SK-N-SH treated with all-trans-retinoic acid at 6 μM for 48 hours (cell line): ENCODE measurements around the gene PAK4.

Experiments used
- ATAC-seq: fragments of 200-7000 bp; cut with Tn5 transposase; 3 replicates; pipeline ENCODE4 v1.9.1; 2020; ENCODE audit warnings: mild to moderate bottlenecking, moderate library complexity
- ARNTL ChIP-seq: fragments of 450-650 bp; formaldehyde crosslinking; IDR thresholded peaks from 2 replicates; pipeline ENCODE4 v1.5.0; 2020; ENCODE audit warnings: low read depth, mild to moderate bottlenecking, moderate library complexity, borderline replicate concordance
- BACH2 ChIP-seq: fragments of 250-450 bp; sonication (Bioruptor Pico); IDR thresholded peaks from 2 replicates; pipeline ENCODE4 v1.9.0; 2021; ENCODE audit warnings: mild to moderate bottlenecking, borderline replicate concordance
- CSDC2 ChIP-seq: fragments of 250-450 bp; sonication (Bioruptor Pico); IDR thresholded peaks from 2 replicates; pipeline ENCODE4 v1.5.0; 2020; ENCODE audit warnings: mild to moderate bottlenecking, moderate library complexity
- GLIS3 ChIP-seq: fragments of 250-450 bp; sonication (Bioruptor Pico); IDR thresholded peaks from 2 replicates; pipeline ENCODE4 v1.5.0; 2020; ENCODE audit warnings: mild to moderate bottlenecking, moderate library complexity
- ISL1 ChIP-seq: fragments of 250-450 bp; sonication (Bioruptor Pico); IDR thresholded peaks from 2 replicates; pipeline ENCODE4 v2.1.2; 2022; ENCODE audit warnings: mild to moderate bottlenecking, moderate library complexity
- OSR1 ChIP-seq: fragments of 250-450 bp; sonication (Bioruptor Pico); IDR thresholded peaks from 2 replicates; pipeline ENCODE4 v1.8.0; 2022; ENCODE audit warnings: moderate library complexity, mild to moderate bottlenecking, inconsistent platforms
- PPARA ChIP-seq: fragments of 250-450 bp; sonication (Bioruptor Pico); IDR thresholded peaks from 2 replicates; pipeline ENCODE4 v1.5.0; 2020; ENCODE audit warnings: mild to moderate bottlenecking, borderline replicate concordance
- RARB ChIP-seq: fragments of 250-450 bp; sonication (Bioruptor Pico); IDR thresholded peaks from 2 replicates; pipeline ENCODE4 v1.8.0; 2021; ENCODE audit warnings: mild to moderate bottlenecking, moderate library complexity
- SNAI2 ChIP-seq: fragments of 250-450 bp; sonication (Bioruptor Pico); IDR thresholded peaks from 2 replicates; pipeline ENCODE4 v1.5.0; 2020; ENCODE audit warnings: mild to moderate bottlenecking, moderate library complexity
- TCF4 ChIP-seq: fragments of 250-450 bp; sonication (Bioruptor Pico); IDR thresholded peaks from 2 replicates; pipeline ENCODE4 v1.8.0; 2021; ENCODE audit warnings: mild to moderate bottlenecking, moderate library complexity, borderline replicate concordance
- TOX ChIP-seq: fragments of 250-450 bp; sonication (Bioruptor Pico); IDR thresholded peaks from 2 replicates; pipeline ENCODE4 v1.8.0; 2021; ENCODE audit warnings: mild to moderate bottlenecking, moderate library complexity, borderline replicate concordance
- ZC3H10 ChIP-seq: fragments of 250-450 bp; sonication (Bioruptor Pico); IDR thresholded peaks from 2 replicates; pipeline ENCODE4 v1.5.1; 2021; ENCODE audit warnings: mild to moderate bottlenecking, moderate library complexity
- ZFP3 ChIP-seq: fragments of 250-450 bp; sonication (Bioruptor Pico); IDR thresholded peaks from 2 replicates; pipeline ENCODE4 v1.5.0; 2020; ENCODE audit warnings: mild to moderate bottlenecking, moderate library complexity
- ZFP30 ChIP-seq: fragments of 450-650 bp; formaldehyde crosslinking; IDR thresholded peaks from 2 replicates; pipeline ENCODE4 v1.5.0; 2022; ENCODE audit warnings: mild to moderate bottlenecking, moderate library complexity
- ZNF70 ChIP-seq: fragments of 450-650 bp; formaldehyde crosslinking; IDR thresholded peaks from 2 replicates; pipeline ENCODE4 v1.5.0; 2020; ENCODE audit warnings: mild to moderate bottlenecking, moderate library complexity
- ZNF8 ChIP-seq: fragments of 450-650 bp; formaldehyde crosslinking; IDR thresholded peaks from 2 replicates; pipeline ENCODE4 v1.5.0; 2020; ENCODE audit warnings: mild to moderate bottlenecking, moderate library complexity
- TF ChIP-seq, protein P1 (sequence below): fragments of 250-450 bp; sonication (Bioruptor Pico); IDR thresholded peaks from 2 replicates; pipeline ENCODE4 v1.5.1; 2021; ENCODE audit warnings: mild to moderate bottlenecking, moderate library complexity
- TF ChIP-seq, protein P2 (sequence below): fragments of 250-450 bp; sonication (Bioruptor Pico); IDR thresholded peaks from 2 replicates; pipeline ENCODE4 v1.8.0; 2021; ENCODE audit warnings: low read depth, mild to moderate bottlenecking, moderate library complexity, borderline replicate concordance
- TF ChIP-seq, protein P3 (sequence below): fragments of 250-450 bp; sonication (Bioruptor Pico); IDR thresholded peaks from 2 replicates; pipeline ENCODE4 v1.5.1; 2020; ENCODE audit warnings: low read depth, mild to moderate bottlenecking, moderate library complexity
- TF ChIP-seq, protein P4 (sequence below): fragments of 250-450 bp; sonication (Bioruptor Pico); IDR thresholded peaks from 2 replicates; pipeline ENCODE4 v1.8.0; 2020; ENCODE audit warnings: mild to moderate bottlenecking, moderate library complexity, borderline replicate concordance
- TF ChIP-seq, protein P5 (sequence below): fragments of 250-450 bp; sonication (Bioruptor Pico); IDR thresholded peaks from 2 replicates; pipeline ENCODE4 v1.5.0; 2020; ENCODE audit warnings: mild to moderate bottlenecking, moderate library complexity

Gene PAK4

DNA sequence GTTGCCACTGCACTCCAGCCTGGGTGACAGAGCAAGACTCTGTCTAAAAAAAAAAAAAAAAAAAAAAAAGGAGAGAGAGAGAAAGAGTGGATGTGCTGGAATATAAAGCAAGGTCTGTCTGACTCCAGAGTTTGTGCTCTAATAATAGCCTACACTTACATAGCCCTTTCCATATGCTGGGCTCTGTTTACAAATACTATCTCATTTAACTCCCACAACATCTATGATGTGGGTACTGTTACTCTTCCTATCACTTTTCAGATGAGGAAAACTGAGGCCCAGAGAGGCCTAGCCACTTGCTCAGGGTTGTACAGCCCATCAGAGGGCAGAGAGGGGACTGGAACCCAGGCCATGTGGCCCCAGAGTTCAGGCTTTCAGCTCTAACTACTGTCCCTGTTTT, 15.9 kb upstream of the PAK4 start (continued):
- TF ChIP-seq, protein P1, sequence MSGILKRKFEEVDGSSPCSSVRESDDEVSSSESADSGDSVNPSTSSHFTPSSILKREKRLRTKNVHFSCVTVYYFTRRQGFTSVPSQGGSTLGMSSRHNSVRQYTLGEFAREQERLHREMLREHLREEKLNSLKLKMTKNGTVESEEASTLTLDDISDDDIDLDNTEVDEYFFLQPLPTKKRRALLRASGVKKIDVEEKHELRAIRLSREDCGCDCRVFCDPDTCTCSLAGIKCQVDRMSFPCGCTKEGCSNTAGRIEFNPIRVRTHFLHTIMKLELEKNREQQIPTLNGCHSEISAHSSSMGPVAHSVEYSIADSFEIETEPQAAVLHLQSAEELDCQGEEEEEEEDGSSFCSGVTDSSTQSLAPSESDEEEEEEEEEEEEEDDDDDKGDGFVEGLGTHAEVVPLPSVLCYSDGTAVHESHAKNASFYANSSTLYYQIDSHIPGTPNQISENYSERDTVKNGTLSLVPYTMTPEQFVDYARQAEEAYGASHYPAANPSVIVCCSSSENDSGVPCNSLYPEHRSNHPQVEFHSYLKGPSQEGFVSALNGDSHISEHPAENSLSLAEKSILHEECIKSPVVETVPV (CRISPR knock-in tag), result no peak
- TF ChIP-seq ZNF8 (CRISPR knock-in tag) (no peak), RARB (CRISPR knock-in tag) (no peak)
- TF ChIP-seq, protein P2, sequence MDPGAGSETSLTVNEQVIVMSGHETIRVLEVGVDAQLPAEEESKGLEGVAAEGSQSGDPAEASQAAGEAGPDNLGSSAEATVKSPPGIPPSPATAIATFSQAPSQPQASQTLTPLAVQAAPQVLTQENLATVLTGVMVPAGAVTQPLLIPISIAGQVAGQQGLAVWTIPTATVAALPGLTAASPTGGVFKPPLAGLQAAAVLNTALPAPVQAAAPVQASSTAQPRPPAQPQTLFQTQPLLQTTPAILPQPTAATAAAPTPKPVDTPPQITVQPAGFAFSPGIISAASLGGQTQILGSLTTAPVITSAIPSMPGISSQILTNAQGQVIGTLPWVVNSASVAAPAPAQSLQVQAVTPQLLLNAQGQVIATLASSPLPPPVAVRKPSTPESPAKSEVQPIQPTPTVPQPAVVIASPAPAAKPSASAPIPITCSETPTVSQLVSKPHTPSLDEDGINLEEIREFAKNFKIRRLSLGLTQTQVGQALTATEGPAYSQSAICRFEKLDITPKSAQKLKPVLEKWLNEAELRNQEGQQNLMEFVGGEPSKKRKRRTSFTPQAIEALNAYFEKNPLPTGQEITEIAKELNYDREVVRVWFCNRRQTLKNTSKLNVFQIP (CRISPR knock-in tag), result no peak
- TF ChIP-seq, protein P3, sequence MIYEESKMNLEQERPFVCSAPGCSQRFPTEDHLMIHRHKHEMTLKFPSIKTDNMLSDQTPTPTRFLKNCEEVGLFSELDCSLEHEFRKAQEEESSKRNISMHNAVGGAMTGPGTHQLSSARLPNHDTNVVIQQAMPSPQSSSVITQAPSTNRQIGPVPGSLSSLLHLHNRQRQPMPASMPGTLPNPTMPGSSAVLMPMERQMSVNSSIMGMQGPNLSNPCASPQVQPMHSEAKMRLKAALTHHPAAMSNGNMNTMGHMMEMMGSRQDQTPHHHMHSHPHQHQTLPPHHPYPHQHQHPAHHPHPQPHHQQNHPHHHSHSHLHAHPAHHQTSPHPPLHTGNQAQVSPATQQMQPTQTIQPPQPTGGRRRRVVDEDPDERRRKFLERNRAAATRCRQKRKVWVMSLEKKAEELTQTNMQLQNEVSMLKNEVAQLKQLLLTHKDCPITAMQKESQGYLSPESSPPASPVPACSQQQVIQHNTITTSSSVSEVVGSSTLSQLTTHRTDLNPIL (CRISPR knock-in tag), result no peak

DNA sequence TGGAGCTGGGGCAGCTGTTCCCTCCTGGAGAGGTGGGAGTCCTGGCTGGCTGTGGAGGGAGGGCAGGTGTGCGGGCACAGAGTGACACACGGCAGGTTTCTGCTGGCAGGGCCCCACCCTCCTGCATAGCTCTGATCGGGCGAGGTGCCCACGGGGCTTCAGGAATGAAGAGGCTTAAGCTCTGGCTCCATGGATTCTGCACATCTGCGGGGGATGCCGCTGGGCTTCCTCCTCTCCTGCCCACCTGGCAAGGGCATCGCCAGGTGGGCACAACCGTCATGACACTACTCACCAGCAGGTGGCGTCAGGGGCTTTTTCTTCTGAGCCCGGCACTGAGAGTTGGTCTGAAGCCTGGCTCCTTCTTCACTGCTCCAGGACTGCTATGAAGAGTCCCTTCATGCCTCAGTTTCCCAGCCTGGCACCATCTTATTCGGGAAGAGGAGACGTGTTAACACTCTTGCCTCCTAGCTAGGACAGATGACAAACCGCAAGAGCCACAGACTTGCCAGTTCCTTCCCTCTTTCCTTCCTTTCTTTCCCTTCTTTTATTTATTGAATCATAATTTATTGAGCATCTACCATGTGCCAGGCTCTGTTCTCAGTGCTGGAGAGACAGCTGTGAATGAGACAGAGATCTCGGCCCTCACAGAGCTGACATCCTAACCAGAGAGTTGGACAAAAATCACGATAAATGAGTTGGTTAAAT, 15.2 kb upstream of the PAK4 start:
- ATAC-seq, result peak; percentile 87
- TF ChIP-seq, protein P4, sequence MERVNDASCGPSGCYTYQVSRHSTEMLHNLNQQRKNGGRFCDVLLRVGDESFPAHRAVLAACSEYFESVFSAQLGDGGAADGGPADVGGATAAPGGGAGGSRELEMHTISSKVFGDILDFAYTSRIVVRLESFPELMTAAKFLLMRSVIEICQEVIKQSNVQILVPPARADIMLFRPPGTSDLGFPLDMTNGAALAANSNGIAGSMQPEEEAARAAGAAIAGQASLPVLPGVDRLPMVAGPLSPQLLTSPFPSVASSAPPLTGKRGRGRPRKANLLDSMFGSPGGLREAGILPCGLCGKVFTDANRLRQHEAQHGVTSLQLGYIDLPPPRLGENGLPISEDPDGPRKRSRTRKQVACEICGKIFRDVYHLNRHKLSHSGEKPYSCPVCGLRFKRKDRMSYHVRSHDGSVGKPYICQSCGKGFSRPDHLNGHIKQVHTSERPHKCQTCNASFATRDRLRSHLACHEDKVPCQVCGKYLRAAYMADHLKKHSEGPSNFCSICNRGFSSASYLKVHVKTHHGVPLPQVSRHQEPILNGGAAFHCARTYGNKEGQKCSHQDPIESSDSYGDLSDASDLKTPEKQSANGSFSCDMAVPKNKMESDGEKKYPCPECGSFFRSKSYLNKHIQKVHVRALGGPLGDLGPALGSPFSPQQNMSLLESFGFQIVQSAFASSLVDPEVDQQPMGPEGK (CRISPR knock-in tag), result no peak
- TF ChIP-seq TOX (no peak), ZNF70 (no peak), CSDC2 (no peak), SNAI2 (no peak), ISL1 (CRISPR knock-in tag) (no peak), BACH2 (no peak), TCF4 (CRISPR knock-in tag) (no peak), ZFP30 (CRISPR knock-in tag) (no peak), ZFP3 (CRISPR knock-in tag) (no peak), ZC3H10 (CRISPR knock-in tag) (no peak), ARNTL (CRISPR knock-in tag) (no peak), OSR1 (CRISPR knock-in tag) (no peak), PPARA (CRISPR knock-in tag) (no peak), GLIS3 (CRISPR knock-in tag) (no peak), ZNF8 (CRISPR knock-in tag) (no peak)
- TF ChIP-seq, protein P2 (CRISPR knock-in tag), result no peak
- TF ChIP-seq, protein P1 (CRISPR knock-in tag), result no peak
- TF ChIP-seq, protein P5, sequence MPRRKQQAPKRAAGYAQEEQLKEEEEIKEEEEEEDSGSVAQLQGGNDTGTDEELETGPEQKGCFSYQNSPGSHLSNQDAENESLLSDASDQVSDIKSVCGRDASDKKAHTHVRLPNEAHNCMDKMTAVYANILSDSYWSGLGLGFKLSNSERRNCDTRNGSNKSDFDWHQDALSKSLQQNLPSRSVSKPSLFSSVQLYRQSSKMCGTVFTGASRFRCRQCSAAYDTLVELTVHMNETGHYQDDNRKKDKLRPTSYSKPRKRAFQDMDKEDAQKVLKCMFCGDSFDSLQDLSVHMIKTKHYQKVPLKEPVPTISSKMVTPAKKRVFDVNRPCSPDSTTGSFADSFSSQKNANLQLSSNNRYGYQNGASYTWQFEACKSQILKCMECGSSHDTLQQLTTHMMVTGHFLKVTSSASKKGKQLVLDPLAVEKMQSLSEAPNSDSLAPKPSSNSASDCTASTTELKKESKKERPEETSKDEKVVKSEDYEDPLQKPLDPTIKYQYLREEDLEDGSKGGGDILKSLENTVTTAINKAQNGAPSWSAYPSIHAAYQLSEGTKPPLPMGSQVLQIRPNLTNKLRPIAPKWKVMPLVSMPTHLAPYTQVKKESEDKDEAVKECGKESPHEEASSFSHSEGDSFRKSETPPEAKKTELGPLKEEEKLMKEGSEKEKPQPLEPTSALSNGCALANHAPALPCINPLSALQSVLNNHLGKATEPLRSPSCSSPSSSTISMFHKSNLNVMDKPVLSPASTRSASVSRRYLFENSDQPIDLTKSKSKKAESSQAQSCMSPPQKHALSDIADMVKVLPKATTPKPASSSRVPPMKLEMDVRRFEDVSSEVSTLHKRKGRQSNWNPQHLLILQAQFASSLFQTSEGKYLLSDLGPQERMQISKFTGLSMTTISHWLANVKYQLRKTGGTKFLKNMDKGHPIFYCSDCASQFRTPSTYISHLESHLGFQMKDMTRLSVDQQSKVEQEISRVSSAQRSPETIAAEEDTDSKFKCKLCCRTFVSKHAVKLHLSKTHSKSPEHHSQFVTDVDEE, result no peak
- TF ChIP-seq, protein P3 (CRISPR knock-in tag), result no peak
